ENCODE results near the gene MPDZ.

Gene MPDZ

GRCh38 chr9:13263511-13263910 is 16.0 kb downstream of the MPDZ start:
- no peaks in the 10 kb centered on the region for H3K4me1 ChIP-seq (ENCODE audit: insufficient read depth, low read length, severe bottlenecking)
- no peak overlapping the region for H3K4me2 ChIP-seq (ENCODE audit: low read length)
- no peak overlapping the region for H2AFZ ChIP-seq (ENCODE audit: low read length)
- TF ChIP-seq CTCF (IDR thresholded peaks at IDR 0.05; ENCODE audit: low read length) (no peak), EZH2 (IDR thresholded peaks at IDR 0.05; ENCODE audit: borderline replicate concordance, low read length) (no peak)
- no peaks in the 10 kb centered on the region for H3K27me3 ChIP-seq (ENCODE audit: insufficient read depth, low read length)
- H3K9me3 ChIP-seq (ENCODE audit: low read length), result no peaks in the 10 kb centered on the region
- H3K4me3 ChIP-seq (ENCODE audit: low read depth, low read length, poor library complexity, severe bottlenecking), result no peak overlapping the region
- H3K9me2 ChIP-seq (ENCODE audit: low read depth, low read length), result no peaks in the 10 kb centered on the region
- H3K79me2 ChIP-seq (ENCODE audit: insufficient read depth, low read length), result no peaks in the 10 kb centered on the region
- no peaks in the 10 kb centered on the region for H4K20me1 ChIP-seq (ENCODE audit: insufficient read depth, low read length)
- no peaks in the 10 kb centered on the region for H3K36me3 ChIP-seq (ENCODE audit: insufficient read depth, low read length)
- H3K27ac ChIP-seq (ENCODE audit: low read depth, low read length, poor library complexity, severe bottlenecking), result no peak overlapping the region
- H3F3A ChIP-seq (ENCODE audit: insufficient read depth, low read length), result no peaks in the 10 kb centered on the region
- no peak overlapping the region for H3K9ac ChIP-seq (ENCODE audit: low read length)

- no peaks in the 10 kb centered on the region for H3K36me3 ChIP-seq (ENCODE audit: insufficient read depth, low read length)
- no peak for TF ChIP-seq CTCF (IDR thresholded peaks at IDR 0.05; ENCODE audit: low read length)
- no peak for TF ChIP-seq EZH2 (IDR thresholded peaks at IDR 0.05; ENCODE audit: borderline replicate concordance, low read length)
- H4K20me1 ChIP-seq (ENCODE audit: insufficient read depth, low read length), result no peaks in the 10 kb centered on the region
- H3K9me2 ChIP-seq (ENCODE audit: low read depth, low read length), result no peaks in the 10 kb centered on the region
- H3K27me3 ChIP-seq (ENCODE audit: insufficient read depth, low read length), result no peaks in the 10 kb centered on the region
- H3K9me3 ChIP-seq (ENCODE audit: low read length), result no peaks in the 10 kb centered on the region
- H3K9ac ChIP-seq (ENCODE audit: low read length), result no peak overlapping the region
- no peak overlapping the region for H3K4me2 ChIP-seq (ENCODE audit: low read length)
- no peaks in the 10 kb centered on the region for H3K4me1 ChIP-seq (ENCODE audit: insufficient read depth, low read length, severe bottlenecking)
- no peaks in the 10 kb centered on the region for H3F3A ChIP-seq (ENCODE audit: insufficient read depth, low read length)
- no peak overlapping the region for H2AFZ ChIP-seq (ENCODE audit: low read length)
- no peaks in the 10 kb centered on the region for H3K79me2 ChIP-seq (ENCODE audit: insufficient read depth, low read length)
- H3K27ac ChIP-seq (ENCODE audit: low read depth, low read length, poor library complexity, severe bottlenecking), result no peak overlapping the region
- no peak overlapping the region for H3K4me3 ChIP-seq (ENCODE audit: low read depth, low read length, poor library complexity, severe bottlenecking)
Observed at GRCh38 chr9:13252852-13253251, 26.6 kb downstream of the MPDZ start.

GRCh38 chr9:13244181-13244580 is 35.3 kb downstream of the MPDZ start:
- no peak overlapping the region for H2AFZ ChIP-seq (ENCODE audit: low read length)
- H3K4me3 ChIP-seq (ENCODE audit: low read depth, low read length, poor library complexity, severe bottlenecking), result no peak overlapping the region
- TF ChIP-seq EZH2 (IDR thresholded peaks at IDR 0.05; ENCODE audit: borderline replicate concordance, low read length), result no peak
- TF ChIP-seq CTCF (IDR thresholded peaks at IDR 0.05; ENCODE audit: low read length), result no peak
- H4K20me1 ChIP-seq (ENCODE audit: insufficient read depth, low read length), result no peaks in the 10 kb centered on the region
- no peaks in the 10 kb centered on the region for H3F3A ChIP-seq (ENCODE audit: insufficient read depth, low read length)
- no peaks in the 10 kb centered on the region for H3K36me3 ChIP-seq (ENCODE audit: insufficient read depth, low read length)
- no peaks in the 10 kb centered on the region for H3K4me1 ChIP-seq (ENCODE audit: insufficient read depth, low read length, severe bottlenecking)
- no peaks in the 10 kb centered on the region for H3K9me3 ChIP-seq (ENCODE audit: low read length)
- H3K9me2 ChIP-seq (ENCODE audit: low read depth, low read length), result no peaks in the 10 kb centered on the region
- H3K27me3 ChIP-seq (ENCODE audit: insufficient read depth, low read length), result no peaks in the 10 kb centered on the region
- H3K27ac ChIP-seq (ENCODE audit: low read depth, low read length, poor library complexity, severe bottlenecking), result no peak overlapping the region
- H3K79me2 ChIP-seq (ENCODE audit: insufficient read depth, low read length), result no peaks in the 10 kb centered on the region
- no peak overlapping the region for H3K9ac ChIP-seq (ENCODE audit: low read length)
- no peak overlapping the region for H3K4me2 ChIP-seq (ENCODE audit: low read length)

Data from OCI-LY1 (cell line).